Esophagus (tissue), 2 donors: ENCODE data around the gene SULT1C3. TPM values are rescaled to one million over a fixed set of nuclear protein-coding genes. Genes with fewer than 3 reads are reported as not detected.

Source experiments
- H3K27ac ChIP-seq, 2 donors: one replicate each; pipeline ENCODE4 v1.5.1; 2013; ENCODE audit warnings: low read depth in 2 of 2, mild to moderate bottlenecking in 2 of 2, inconsistent platforms in 1 of 2, low read length in 1 of 2, moderate library complexity in 1 of 2
- H3K27me3 ChIP-seq, 2 donors: one replicate each; pipeline ENCODE4 v1.6.1; 2013; ENCODE audit warnings: low read length in 2 of 2, control low read depth in 1 of 2, mild to moderate bottlenecking in 1 of 2; ENCODE audit not compliant: insufficient read depth in 2 of 2, control insufficient read depth in 1 of 2
- H3K36me3 ChIP-seq, 2 donors: one replicate each; pipeline ENCODE4 v1.6.1; 2013; ENCODE audit warnings: low read length in 1 of 2; ENCODE audit not compliant: control insufficient read depth in 2 of 2, insufficient read depth in 2 of 2
- H3K4me1 ChIP-seq, 2 donors: one replicate each; pipeline ENCODE4 v1.6.1; 2013; ENCODE audit warnings: low read length in 1 of 2; ENCODE audit not compliant: control insufficient read depth in 2 of 2, insufficient read depth in 2 of 2
- H3K4me3 ChIP-seq, 2 donors: one replicate each; pipeline ENCODE4 v1.5.1; 2013; ENCODE audit warnings: low read length in 2 of 2, mild to moderate bottlenecking in 2 of 2, low read depth in 1 of 2, moderate library complexity in 1 of 2
- H3K9me3 ChIP-seq, 2 donors: one replicate each; pipeline ENCODE4 v1.6.1; 2013; ENCODE audit warnings: mild to moderate bottlenecking in 2 of 2, low read depth in 1 of 2, low read length in 1 of 2, moderate library complexity in 1 of 2; ENCODE audit not compliant: control insufficient read depth in 2 of 2, insufficient read depth in 1 of 2
- WGBS, 2 donors: extraction: QIAGEN DNeasy Blood & Tissue Kit; methylation state at CpG; one replicate each; pipeline ENCODE4 v1.1.7; 2013; 5-methylcytosine and 5-hydroxymethylcytosine counted together
- polyA plus RNA-seq, 2 donors: library from polyadenylated mRNA; stranded (reverse); fragments of 200-250 nt; gene quantifications; one replicate each; pipeline ENCODE4 v1.2.3, GENCODE V29; 2013
- donor health status: healthy with polysubstance abuse.
- donor health status: Bipolar disorder and iron deficiency.

Gene SULT1C3
- polyA plus RNA-seq, 2 donors = 0.13 TPM; not detected in 1

DNA sequence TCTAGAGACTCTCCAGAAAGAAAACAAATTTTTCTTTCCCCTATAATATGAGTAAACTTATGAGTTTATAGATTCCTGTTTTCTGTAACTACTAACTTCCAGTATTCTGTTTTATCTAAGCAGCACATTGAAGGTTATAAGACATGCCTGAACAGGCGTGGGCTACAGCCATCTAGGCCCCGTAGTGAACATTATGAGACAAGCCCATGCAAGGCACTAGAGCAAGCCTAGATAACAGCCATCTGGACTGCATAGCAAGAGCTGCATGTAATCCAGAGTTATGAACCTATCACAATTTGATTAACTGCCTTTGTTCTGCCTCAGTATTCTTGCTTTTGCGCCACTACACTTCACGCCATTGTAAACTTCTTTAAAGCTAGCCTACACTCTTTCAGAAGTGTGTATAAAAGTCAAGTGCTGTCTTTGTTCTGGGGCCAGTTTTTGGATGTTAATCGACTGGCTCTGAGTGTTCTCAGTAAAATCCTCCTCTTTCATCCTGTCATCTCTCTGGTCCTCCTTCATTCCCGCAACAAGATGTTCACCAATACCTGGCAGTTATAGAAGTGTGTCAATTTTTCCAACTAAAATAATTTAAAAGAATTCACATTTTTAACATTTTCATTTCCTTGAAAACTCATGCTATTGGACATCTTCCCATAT is 3.0 kb upstream of the SULT1C3 start:
- Histone ChIP-seq H3K36me3 (no peaks in the 10 kb centered on the region), H3K27me3 (no peaks in the 10 kb centered on the region), H3K9me3 (peaks cover 0 to 5% of the 10 kb centered on the region in 2 donors), H3K4me3 (no peak overlapping the region), H3K27ac (no peak overlapping the region), H3K4me1 (no peaks in the 10 kb centered on the region)
- WGBS, 2 donors = 67 to 68% methylated on average over 6 of the region's 6 CpGs

DNA sequence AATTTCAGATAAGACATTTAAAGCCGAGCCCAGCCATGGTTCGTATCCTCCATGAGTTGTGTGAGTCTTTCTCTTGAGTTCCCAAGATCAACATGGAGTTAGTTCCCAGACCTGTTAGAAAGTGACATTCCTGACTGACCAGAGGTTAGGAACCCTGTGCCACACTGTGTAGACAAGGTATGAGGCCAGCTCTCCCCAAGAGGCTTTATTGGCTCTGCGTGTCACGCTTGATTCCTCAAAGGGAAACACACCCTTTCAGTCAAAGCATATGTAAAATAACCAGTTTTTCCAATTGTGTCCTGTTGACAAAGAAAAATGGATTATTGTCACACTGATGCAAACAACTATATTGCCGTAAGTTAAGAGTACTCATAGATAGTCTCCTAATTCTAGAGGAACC is 1.2 kb downstream of the SULT1C3 start:
- no peak overlapping the region for H3K27ac ChIP-seq
- H3K4me1 ChIP-seq = no peaks in the 10 kb centered on the region
- H3K4me3 ChIP-seq = no peak overlapping the region
- no peaks in the 10 kb centered on the region for H3K36me3 ChIP-seq
- H3K9me3 ChIP-seq = peaks cover 0 to 5% of the 10 kb centered on the region in 2 donors
- no peaks in the 10 kb centered on the region for H3K27me3 ChIP-seq
- 77% methylated on average over 5 of the region's 5 CpGs for WGBS, 2 donors

DNA sequence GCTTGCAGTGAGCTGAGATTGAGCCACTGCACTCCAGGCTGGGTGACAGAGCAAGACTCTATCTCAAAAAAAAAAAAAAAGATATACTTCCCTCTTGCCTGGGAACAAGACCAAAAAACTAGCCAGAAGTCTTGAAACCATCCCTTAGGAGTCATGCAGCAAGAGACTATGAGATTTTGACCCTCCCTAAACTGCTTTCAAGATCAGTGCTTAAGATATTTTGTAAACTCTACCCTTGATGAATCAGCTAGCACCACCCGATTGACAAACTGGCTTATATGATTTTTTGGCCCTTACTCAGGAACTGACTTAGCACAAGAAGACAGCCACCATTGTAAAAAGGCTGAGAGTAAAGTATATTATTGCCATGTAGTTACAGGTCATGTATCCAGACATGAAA is 3.8 kb downstream of the SULT1C3 start:
- Histone ChIP-seq H3K4me3 (no peak overlapping the region), H3K27ac (peak overlapping the region; percentile 79 to 83), H3K27me3 (no peaks in the 10 kb centered on the region), H3K36me3 (no peaks in the 10 kb centered on the region), H3K4me1 (no peaks in the 10 kb centered on the region), H3K9me3 (peaks cover 0 to 5% of the 10 kb centered on the region in 2 donors)
- 30 to 50% methylated on average over 1 of the region's 1 CpG for WGBS, 2 donors

DNA sequence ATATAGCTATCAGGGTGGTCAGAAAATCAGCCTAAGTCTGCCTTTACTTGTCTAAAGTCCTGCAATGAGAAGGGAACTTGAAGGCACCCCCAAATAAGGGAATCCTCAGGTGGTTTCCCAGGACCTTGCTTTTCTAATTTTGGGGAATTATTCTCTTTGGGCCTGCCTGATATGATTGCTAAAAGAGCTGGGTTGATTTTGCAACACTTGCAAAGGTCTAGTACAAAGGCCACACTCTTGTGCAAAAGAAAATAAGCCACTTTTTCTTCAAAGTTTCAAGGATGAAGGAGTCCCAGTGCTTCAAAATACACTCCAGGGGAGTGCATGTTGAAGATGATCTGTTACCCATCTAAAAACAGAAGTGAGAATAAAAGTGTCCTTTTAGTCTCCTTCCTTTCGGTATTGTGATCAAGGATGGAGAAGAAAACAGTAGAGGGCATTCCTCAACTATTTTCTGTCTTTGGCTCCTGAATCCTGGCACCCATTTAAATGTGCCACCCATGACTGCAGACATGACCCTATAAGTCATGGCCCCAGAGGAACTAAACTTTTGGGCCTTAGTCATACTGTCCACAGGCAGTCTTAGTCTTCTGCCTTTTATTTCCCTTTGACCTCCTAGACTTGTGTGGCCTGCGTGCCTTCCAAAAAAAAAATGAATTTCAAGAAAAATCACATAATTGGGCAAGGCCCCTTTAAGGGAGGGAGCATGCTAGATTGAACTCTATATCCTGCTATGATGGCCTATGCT is 5.1 kb downstream of the SULT1C3 start:
- Histone ChIP-seq H3K4me3 (no peak overlapping the region), H3K9me3 (peaks cover 0 to under 1% of the 10 kb centered on the region in 2 donors), H3K27me3 (no peaks in the 10 kb centered on the region), H3K36me3 (no peaks in the 10 kb centered on the region), H3K4me1 (no peaks in the 10 kb centered on the region), H3K27ac (no peak overlapping the region)
- WGBS, 2 donors = 87 to 89% methylated on average over 2 of the region's 2 CpGs

DNA sequence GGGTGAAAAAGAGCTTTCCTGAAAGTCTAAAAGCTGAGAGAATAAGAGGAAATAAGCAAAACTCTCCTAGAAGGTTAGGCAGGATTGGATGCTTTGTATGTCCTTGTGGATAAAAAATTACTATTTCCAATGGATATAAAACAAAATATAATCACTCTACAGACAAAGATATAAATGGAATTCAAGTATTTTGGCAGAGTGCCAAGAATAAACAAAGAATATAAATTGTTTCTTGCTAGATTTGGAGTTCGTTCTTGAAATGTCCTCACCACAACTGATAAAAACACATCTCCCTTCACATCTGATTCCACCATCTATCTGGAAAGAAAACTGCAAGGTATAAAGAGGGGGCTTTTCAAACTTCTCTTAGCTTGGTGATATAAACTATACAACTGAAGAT is 13.3 kb downstream of the SULT1C3 start:
- Histone ChIP-seq H3K4me3 (no peak overlapping the region), H3K27ac (no peak overlapping the region), H3K36me3 (no peaks in the 10 kb centered on the region), H3K9me3 (no peaks in the 10 kb centered on the region), H3K4me1 (no peaks in the 10 kb centered on the region), H3K27me3 (no peaks in the 10 kb centered on the region)
- WGBS, 2 donors = 7 to 14% methylated on average over 1 of the region's 1 CpG

DNA sequence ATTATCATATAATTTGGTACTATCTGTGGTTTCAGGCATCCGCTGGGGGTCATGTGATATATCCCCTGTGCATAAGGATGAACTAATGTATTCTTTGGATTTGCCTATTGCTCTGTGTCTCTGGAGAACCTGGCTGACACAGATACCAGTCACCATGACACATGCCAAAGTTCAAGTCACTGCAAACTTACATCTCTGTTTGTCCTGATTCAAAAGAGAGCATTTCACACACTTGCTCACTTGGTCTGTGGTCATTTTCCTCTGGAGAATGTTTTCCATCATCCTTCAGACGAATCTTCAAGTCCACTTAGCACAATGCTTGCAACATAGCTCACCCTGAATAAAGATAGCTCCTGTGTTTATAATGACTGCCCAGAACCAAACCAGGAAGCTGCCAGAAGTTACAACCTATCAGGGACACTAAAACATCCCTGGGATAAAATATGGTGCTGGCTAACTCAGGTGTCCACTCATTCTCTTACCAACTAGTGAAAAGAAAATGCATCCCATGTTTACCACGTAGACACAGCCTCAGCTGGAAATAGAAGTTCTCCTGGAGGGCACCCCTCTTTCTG is 18.1 kb downstream of the SULT1C3 start:
- no peak overlapping the region for H3K27ac ChIP-seq
- 64 to 66% methylated on average over 3 of the region's 3 CpGs for WGBS, 2 donors
- H3K27me3 ChIP-seq = no peaks in the 10 kb centered on the region
- no peaks in the 10 kb centered on the region for H3K9me3 ChIP-seq
- H3K36me3 ChIP-seq = no peaks in the 10 kb centered on the region
- no peak overlapping the region for H3K4me3 ChIP-seq
- H3K4me1 ChIP-seq = no peaks in the 10 kb centered on the region

DNA sequence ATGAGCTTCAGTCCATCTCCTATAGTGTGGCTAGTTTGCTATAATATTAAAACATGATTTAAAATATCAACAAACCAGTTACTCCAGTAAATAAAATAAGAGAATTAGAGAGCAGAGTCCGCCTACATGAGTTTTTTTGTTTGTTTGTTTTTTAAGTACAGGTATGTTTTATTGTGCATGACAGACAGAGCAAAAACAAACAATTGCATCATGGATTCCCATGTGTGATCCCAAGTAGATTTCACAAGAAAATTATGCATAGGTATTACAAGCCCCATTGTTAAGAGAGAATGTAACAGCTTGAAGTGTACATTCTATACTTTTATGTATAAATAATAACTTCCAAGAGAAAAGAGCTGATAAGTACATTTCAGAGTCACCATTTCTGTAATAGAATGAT is 21.0 kb downstream of the SULT1C3 start:
- Histone ChIP-seq H3K9me3 (no peaks in the 10 kb centered on the region), H3K4me3 (no peak overlapping the region)
- 77 to 80% methylated on average over 1 of the region's 1 CpG for WGBS, 2 donors

DNA sequence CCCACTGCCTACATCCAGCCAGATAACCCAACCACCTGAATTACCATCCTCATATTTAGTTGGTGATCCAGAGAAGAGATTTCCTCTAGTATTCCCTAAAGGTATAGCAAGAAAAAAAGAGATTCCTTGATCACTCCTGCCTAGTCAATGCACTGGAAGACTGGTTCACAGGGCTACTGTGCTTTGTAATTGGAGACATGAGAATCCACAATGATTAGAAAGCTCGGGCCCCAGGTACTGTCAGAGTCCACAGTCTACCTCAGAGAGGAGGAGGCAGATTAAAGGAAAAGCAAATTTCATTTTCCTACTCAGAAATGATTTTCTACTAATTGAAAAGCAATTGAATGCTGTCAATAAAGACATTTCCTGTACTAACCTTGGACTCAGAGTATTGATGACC is 22.3 kb downstream of the SULT1C3 start:
- 63 to 71% methylated on average over 1 of the region's 1 CpG for WGBS, 2 donors
- Histone ChIP-seq H3K9me3 (no peaks in the 10 kb centered on the region), H3K4me1 (no peaks in the 10 kb centered on the region), H3K27me3 (no peaks in the 10 kb centered on the region), H3K36me3 (no peaks in the 10 kb centered on the region), H3K4me3 (no peak overlapping the region), H3K27ac (no peak overlapping the region)

More for the DNA sequence above, 21.0 kb downstream of the SULT1C3 start:
- Histone ChIP-seq H3K36me3 (no peaks in the 10 kb centered on the region), H3K4me1 (no peaks in the 10 kb centered on the region), H3K27ac (no peak overlapping the region), H3K27me3 (no peaks in the 10 kb centered on the region)

DNA sequence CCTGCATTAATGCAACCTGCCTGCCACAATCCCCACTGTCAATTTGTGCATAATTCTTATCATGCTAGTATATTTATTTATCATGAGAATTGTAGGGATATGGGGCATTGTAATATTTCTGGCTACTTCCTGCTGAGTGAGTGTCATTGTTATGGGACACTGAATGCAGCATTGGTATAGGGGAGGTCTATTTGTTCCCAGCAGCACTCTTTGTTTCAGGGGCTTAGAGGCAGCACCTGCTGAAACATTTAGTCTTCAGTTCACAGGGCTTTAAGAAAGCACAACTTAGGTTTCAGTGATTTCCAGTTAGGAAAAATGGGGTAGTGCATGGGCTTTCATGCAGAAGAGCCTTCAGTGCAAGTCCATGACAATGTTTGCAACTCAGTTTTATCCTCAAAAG is 23.6 kb downstream of the SULT1C3 start:
- H3K4me3 ChIP-seq = no peak overlapping the region
- no peaks in the 10 kb centered on the region for H3K36me3 ChIP-seq
- no peak overlapping the region for H3K27ac ChIP-seq
- no peaks in the 10 kb centered on the region for H3K4me1 ChIP-seq
- no peaks in the 10 kb centered on the region for H3K27me3 ChIP-seq
- H3K9me3 ChIP-seq = no peaks in the 10 kb centered on the region
